PC-9 (cell line): Measurements from ENCODE around the gene NDST4. TPM values are rescaled to one million over a fixed set of nuclear protein-coding genes. Genes with fewer than 3 reads are reported as not detected.

Experiments
- BruUV-seq: library from RNA; stranded (reverse); fragments of 400-500 nt; replicated peaks from 2 replicates; lab custom pipeline; 2021; lab: Mats Ljungman, UMichigan
- CTCF ChIA-PET: fragments of 300-600 bp; sonication (Branson Sonifier 250); formaldehyde crosslinking; loops from one replicate; lab custom pipeline; 2022; ENCODE audit warnings: antibody characterized with exemption; lab: Charles Lee
- POLR2A ChIA-PET: fragments of 300-600 bp; sonication (Branson Sonifier 250); formaldehyde crosslinking; loops from one replicate; lab custom pipeline; 2022; ENCODE audit warnings: antibody characterized with exemption; ENCODE audit not compliant: unreplicated experiment; lab: Charles Lee
- DNase-seq, 2 experiments: peaks; one replicate each; pipeline versions ENCODE4 v3.0.0 to v3.0.0-alpha.2; 2015 to 2022; ENCODE audit warnings: mixed read lengths in 1 of 2
- H2AFZ ChIP-seq: fragments of 200-600 bp; sonication (generic); 2 replicates; pipeline ENCODE4 v1.8.1; 2017; ENCODE audit warnings: antibody characterized with exemption
- H3F3A ChIP-seq: fragments of 200-600 bp; sonication (generic); 2 replicates; pipeline ENCODE4 v1.8.1; 2017; ENCODE audit warnings: antibody characterized with exemption, mild to moderate bottlenecking, low read depth; ENCODE audit not compliant: insufficient read depth
- H3K27ac ChIP-seq: fragments of 200-600 bp; sonication (generic); 2 replicates; pipeline ENCODE4 v1.6.1; 2016; ENCODE audit warnings: mixed run types
- H3K27me3 ChIP-seq: fragments of 200-600 bp; sonication (generic); 2 replicates; pipeline ENCODE4 v1.6.1; 2016; ENCODE audit warnings: low read depth, mixed run types; ENCODE audit not compliant: insufficient read depth
- H3K36me3 ChIP-seq: fragments of 200-600 bp; sonication (generic); 2 replicates; pipeline ENCODE4 v1.6.1; 2016; ENCODE audit warnings: low read depth, mixed run types
- H3K4me1 ChIP-seq: fragments of 200-600 bp; sonication (generic); replicated peaks from 2 replicates; pipeline ENCODE4 v1.6.1; 2016; ENCODE audit warnings: mixed run types; ENCODE audit not compliant: insufficient read depth
- H3K4me2 ChIP-seq: fragments of 200-600 bp; sonication (generic); 2 replicates; pipeline ENCODE4 v1.6.1; 2017; ENCODE audit warnings: mixed run types
- H3K4me3 ChIP-seq: fragments of 200-600 bp; sonication (generic); 2 replicates; pipeline ENCODE4 v1.6.1; 2016; ENCODE audit warnings: mixed run types
- H3K79me2 ChIP-seq: fragments of 200-600 bp; sonication (generic); 2 replicates; pipeline ENCODE4 v1.6.1; 2017; ENCODE audit warnings: low read depth, mixed run types
- H3K9me2 ChIP-seq: fragments of 200-600 bp; sonication (generic); 2 replicates; pipeline ENCODE4 v1.8.1; 2017; ENCODE audit warnings: mild to moderate bottlenecking; ENCODE audit not compliant: insufficient read depth
- H3K9me3 ChIP-seq: fragments of 200-600 bp; sonication (generic); 2 replicates; pipeline ENCODE4 v1.8.1; 2016; ENCODE audit warnings: low read depth; ENCODE audit not compliant: insufficient read depth
- H4K20me1 ChIP-seq: fragments of 200-600 bp; sonication (generic); 2 replicates; pipeline ENCODE4 v1.8.1; 2017; ENCODE audit not compliant: insufficient read depth
- EZH2 ChIP-seq: fragments of 200-600 bp; sonication (generic); IDR thresholded peaks from 2 replicates; pipeline ENCODE4 v1.8.0; 2017; ENCODE audit warnings: antibody characterized with exemption, low read depth
- intact Hi-C: fragments of 100-400 bp; cut with micrococcal nuclease; formaldehyde crosslinking; loops from one replicate; pipeline ENCODE4 v1.10.0; 2022; ENCODE audit not compliant: unreplicated experiment
- total RNA-seq: library from RNA; stranded (reverse); gene quantifications from 2 replicates; pipeline ENCODE4 v1.2.3, GENCODE V29; 2021
- TF ChIP-seq, protein P1 (sequence below): fragments of 200-600 bp; sonication (generic); conservative IDR thresholded peaks from 2 replicates; pipeline ENCODE4 v1.6.1; 2017; ENCODE audit warnings: mixed run types, antibody characterized with exemption, mild to moderate bottlenecking, moderate library complexity

The NDST4 gene
- total RNA-seq, 1 experiment from 2014 or later, result not detected

DNA sequence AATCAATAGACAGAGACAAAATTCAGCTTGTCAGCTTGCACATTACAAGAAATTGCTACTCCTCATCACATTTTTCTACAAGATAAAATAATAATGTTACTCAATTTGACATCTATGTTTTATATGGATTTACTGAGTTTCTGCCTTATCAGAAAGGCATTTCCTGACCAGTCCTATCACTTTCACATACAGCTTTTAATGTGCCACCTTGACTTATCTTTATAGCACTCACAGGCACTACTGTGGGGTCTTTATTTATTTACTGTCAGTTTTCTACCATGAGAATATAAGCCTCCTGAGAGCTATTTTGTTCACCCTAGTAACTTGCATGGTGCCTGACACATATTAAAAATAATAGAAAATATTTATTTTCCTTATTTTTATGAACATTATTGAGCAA lies 6.0 kb downstream of the NDST4 start:
- H3K27ac ChIP-seq, result no peak overlapping the region
- no peaks in the 10 kb centered on the region for H3K79me2 ChIP-seq
- no peaks in the 10 kb centered on the region for H3K36me3 ChIP-seq
- no peaks in the 10 kb centered on the region for H4K20me1 ChIP-seq
- intact Hi-C loops, result no loop called here
- no TSS peak for BruUV-seq
- ChIA-PET CTCF (no interaction called here), POLR2A (no interaction called here)
- no peak overlapping the region for H2AFZ ChIP-seq
- H3K27me3 ChIP-seq, result no peaks in the 10 kb centered on the region
- no peaks in the 10 kb centered on the region for H3K9me2 ChIP-seq
- TF ChIP-seq EZH2, result no peak
- TF ChIP-seq, protein P1, sequence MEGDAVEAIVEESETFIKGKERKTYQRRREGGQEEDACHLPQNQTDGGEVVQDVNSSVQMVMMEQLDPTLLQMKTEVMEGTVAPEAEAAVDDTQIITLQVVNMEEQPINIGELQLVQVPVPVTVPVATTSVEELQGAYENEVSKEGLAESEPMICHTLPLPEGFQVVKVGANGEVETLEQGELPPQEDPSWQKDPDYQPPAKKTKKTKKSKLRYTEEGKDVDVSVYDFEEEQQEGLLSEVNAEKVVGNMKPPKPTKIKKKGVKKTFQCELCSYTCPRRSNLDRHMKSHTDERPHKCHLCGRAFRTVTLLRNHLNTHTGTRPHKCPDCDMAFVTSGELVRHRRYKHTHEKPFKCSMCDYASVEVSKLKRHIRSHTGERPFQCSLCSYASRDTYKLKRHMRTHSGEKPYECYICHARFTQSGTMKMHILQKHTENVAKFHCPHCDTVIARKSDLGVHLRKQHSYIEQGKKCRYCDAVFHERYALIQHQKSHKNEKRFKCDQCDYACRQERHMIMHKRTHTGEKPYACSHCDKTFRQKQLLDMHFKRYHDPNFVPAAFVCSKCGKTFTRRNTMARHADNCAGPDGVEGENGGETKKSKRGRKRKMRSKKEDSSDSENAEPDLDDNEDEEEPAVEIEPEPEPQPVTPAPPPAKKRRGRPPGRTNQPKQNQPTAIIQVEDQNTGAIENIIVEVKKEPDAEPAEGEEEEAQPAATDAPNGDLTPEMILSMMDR, result no peak
- no peak overlapping the region for H3K4me3 ChIP-seq
- no peaks in the 10 kb centered on the region for H3F3A ChIP-seq
- no peak overlapping the region for H3K4me2 ChIP-seq
- no peak for DNase-seq
- no peaks in the 10 kb centered on the region for H3K9me3 ChIP-seq
- H3K4me1 ChIP-seq, result no peaks in the 10 kb centered on the region

DNA sequence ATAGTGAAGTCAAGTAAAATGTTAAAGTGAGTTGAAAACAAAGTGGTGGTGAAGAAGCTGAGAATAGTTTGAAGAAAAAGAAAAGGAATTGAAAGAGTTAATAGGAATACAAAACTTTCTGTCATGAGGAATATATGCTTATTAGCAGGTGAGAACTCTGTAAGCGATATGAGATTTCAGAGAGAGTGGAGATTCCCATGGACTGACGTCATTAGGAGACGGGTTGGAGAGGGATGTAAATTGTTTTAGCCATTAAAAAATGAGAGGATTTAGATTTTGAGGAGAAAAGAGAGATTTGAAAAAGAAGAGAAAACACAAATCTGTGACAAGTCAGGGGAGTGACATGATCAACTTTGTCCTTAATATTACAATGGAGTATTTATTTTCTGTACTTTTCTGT lies 11.7 kb downstream of the NDST4 start:
- no peaks in the 10 kb centered on the region for H3K4me1 ChIP-seq
- no peaks in the 10 kb centered on the region for H4K20me1 ChIP-seq
- no peaks in the 10 kb centered on the region for H3K9me2 ChIP-seq
- ChIA-PET POLR2A (no interaction called here), CTCF (no interaction called here)
- no peaks in the 10 kb centered on the region for H3F3A ChIP-seq
- H3K4me2 ChIP-seq, result no peak overlapping the region
- no peak overlapping the region for H2AFZ ChIP-seq
- TF ChIP-seq, protein P1, result no peak
- TF ChIP-seq EZH2, result no peak
- intact Hi-C loops, result no loop called here
- H3K79me2 ChIP-seq, result no peaks in the 10 kb centered on the region
- no TSS peak for BruUV-seq
- no peak overlapping the region for H3K27ac ChIP-seq
- H3K4me3 ChIP-seq, result no peak overlapping the region
- H3K36me3 ChIP-seq, result no peaks in the 10 kb centered on the region
- DNase-seq, result no peak
- H3K27me3 ChIP-seq, result no peaks in the 10 kb centered on the region
- no peaks in the 10 kb centered on the region for H3K9me3 ChIP-seq

DNA sequence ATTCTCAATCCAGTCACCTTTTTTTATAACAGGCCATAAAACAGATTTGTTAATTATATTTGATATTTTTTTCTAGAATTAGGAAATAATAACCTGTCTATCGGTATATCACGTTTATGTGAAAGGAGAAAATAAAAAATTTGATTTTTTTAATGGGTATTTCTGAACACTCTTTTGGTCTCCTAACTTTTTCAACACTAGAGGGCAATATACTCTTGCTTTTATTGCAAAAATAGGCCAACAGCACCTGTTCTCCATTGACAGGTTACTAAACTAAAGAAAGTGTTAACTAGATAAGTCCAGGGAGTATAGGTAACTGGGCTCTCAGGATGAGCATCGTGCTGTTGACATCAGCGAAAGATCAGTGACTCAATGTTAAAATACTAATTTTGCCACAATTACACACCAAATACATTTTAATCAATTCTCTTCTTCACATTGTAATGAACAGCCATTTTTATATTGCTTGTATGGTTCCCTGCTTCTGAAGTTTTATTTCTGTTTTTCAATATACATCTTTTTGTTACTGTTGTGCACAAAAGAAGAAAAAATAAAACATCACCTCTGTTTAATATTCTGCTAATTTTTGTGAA lies 22.8 kb downstream of the NDST4 start:
- H3K9me3 ChIP-seq, result no peaks in the 10 kb centered on the region
- no peak for DNase-seq
- no peak overlapping the region for H2AFZ ChIP-seq
- no peak for TF ChIP-seq EZH2
- TF ChIP-seq, protein P1, result peak; percentile 71
- intact Hi-C loops, result loop anchor here (5.0 kb wide), 2 partner anchors 447 to 762 kb away; no protein-coding TSS in a partner anchor
- ChIA-PET CTCF (no interaction called here), POLR2A (no interaction called here)
- no peaks in the 10 kb centered on the region for H4K20me1 ChIP-seq
- no peaks in the 10 kb centered on the region for H3F3A ChIP-seq
- BruUV-seq, result no TSS peak
- no peaks in the 10 kb centered on the region for H3K27me3 ChIP-seq
- H3K4me2 ChIP-seq, result no peak overlapping the region
- H3K9me2 ChIP-seq, result no peaks in the 10 kb centered on the region
- H3K4me1 ChIP-seq, result no peaks in the 10 kb centered on the region
- H3K27ac ChIP-seq, result no peak overlapping the region
- H3K4me3 ChIP-seq, result no peak overlapping the region
- no peaks in the 10 kb centered on the region for H3K36me3 ChIP-seq
- no peaks in the 10 kb centered on the region for H3K79me2 ChIP-seq
